DOHH2 (cell line): Measurements from ENCODE around the gene NFIA.

Experiments
- CTCF ChIP-seq: fragments of 200-600 bp; sonication (generic); IDR thresholded peaks from one replicate; pipeline ENCODE4 v1.5.1; 2014; ENCODE audit warnings: antibody characterized with exemption, mild to moderate bottlenecking, low read depth, low read length; ENCODE audit not compliant: poor library complexity, severe bottlenecking
- EZH2phosphoT487 ChIP-seq: fragments of 200-600 bp; sonication (generic); IDR thresholded peaks from 2 replicates; pipeline ENCODE4 v1.6.1; 2017; ENCODE audit warnings: borderline replicate concordance, mild to moderate bottlenecking, antibody characterized with exemption, low read length, moderate library complexity, mixed read lengths

GRCh38 chr1:61441723-61442262, 359.4 kb downstream of the NFIA start:
- TF ChIP-seq CTCF (no peak), EZH2phosphoT487 (no peak)
